Fibroblast of skin of back (primary cell): ENCODE measurements around the gene STX1A.
A peak's percentile ranks its signal among the peaks of the same experiment; 100 is the strongest.

Experiments
- DNase-seq: peaks from one replicate; pipeline ENCODE4 v3.0.0-alpha.2; 2013

STX1A gene

DNA sequence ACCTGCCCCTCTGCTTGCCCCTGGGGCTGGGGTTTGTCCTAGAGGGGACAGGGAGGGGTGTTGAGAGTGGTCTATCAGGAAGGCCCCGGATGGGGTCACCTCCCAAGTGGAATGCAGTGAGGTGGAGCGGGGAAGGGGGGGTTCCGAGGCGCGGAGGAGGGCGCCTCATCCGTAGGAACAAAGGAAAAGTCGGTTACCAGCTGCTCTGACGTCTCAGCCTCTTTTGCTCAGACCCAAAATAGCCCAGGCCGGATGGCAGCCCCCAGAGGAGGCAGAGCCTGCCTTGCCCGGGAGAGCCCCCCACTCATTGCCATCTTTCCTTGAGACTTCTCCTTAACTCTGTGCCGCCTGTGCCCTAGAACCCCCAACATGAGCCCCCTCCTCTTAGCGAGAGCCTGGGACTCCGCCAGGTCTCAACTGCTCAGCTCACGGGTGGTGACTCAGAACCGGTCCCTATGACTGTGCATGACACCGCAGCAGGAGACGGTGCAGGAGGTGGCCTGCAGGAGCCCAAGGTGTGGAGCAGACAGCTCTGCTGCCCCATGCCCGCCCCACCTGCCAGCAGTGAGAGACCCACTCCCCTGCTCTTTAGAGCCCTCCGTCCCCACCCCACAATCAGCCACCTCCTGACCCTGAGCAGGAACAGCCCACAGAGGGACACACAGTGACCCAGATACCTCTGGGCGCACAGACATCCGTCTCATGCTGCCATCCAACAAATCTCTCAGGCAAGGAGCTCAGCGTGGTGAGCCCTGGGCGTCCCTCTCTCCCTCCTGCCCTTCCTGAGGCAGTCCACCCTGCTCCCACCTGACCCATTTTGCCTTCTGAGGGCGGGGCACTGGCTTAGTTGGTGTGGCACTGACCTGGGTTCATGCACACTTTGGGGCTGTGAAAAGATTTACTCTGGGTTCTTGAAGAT is 13.1 kb downstream of the STX1A start:
- peak; percentile 75 for DNase-seq

DNA sequence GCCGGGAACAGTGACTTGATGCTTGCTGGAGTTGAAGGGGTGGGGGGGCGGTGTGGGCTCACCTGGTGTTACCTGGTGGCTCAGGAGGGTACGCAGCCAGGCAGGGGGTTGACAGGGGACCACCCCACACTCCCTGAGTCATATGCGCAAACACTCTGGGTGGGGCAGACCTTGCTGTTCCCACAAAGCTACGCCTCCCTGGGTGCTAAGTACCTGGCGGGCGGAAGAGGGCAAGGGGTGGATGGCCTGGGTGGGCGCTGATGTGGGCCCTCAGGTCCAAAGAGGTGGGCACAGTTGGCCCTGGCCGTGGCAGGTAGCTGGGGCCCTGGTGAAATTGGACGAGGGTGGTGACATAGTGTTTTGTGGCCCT is 13.9 kb downstream of the STX1A start:
- no peak for DNase-seq

GRCh38 chr7:73704640-73705550 is 14.6 kb downstream of the STX1A start:
- peak; percentile 97 for DNase-seq

- peak; percentile 73 for DNase-seq
These were observed 15.5 kb downstream of the STX1A start for GRCh38 chr7:73703757-73704639.

GRCh38 chr7:73703225-73703624 is 16.2 kb downstream of the STX1A start:
- DNase-seq, result no peak

DNA sequence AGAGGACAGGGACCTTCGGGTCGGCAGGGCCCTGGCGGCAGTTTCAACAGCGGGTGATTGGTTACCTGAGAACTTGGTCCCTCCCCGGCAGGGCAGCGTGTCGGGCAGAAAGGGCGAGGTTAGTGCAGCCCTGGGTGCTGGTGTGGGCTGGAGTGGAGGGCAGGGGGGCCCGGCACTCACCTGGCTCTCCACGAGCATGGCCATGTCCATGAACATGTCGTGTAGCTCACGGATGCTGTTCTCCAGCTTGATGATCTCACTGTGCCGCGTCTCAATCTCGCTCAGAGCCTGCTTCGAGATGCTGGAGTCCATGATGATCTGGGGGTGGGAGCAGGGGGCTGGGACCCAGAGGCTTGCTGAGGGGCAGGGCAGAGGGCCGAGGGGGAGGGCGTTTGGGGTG is 16.8 kb downstream of the STX1A start:
- DNase-seq, result no peak

DNA sequence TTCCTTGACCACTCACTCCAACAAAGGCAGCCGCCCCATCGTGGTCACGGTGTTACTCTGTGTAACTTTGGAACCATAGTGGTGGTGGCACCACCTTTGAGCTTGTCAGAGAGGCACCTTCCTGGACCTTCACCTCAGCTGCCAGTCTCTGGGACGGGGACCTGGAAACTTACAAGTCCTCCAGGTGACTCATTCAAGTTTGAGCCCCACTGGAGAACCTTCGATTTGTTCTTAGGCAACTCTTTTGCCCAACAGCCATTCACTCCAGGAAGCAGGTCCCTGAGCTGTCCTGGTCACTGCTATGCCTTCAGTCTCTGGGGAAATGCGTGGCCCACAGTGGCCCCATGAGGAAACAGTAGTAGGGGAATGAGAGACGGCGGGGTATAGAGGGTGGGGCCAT is 17.2 kb downstream of the STX1A start:
- no peak for DNase-seq

DNA sequence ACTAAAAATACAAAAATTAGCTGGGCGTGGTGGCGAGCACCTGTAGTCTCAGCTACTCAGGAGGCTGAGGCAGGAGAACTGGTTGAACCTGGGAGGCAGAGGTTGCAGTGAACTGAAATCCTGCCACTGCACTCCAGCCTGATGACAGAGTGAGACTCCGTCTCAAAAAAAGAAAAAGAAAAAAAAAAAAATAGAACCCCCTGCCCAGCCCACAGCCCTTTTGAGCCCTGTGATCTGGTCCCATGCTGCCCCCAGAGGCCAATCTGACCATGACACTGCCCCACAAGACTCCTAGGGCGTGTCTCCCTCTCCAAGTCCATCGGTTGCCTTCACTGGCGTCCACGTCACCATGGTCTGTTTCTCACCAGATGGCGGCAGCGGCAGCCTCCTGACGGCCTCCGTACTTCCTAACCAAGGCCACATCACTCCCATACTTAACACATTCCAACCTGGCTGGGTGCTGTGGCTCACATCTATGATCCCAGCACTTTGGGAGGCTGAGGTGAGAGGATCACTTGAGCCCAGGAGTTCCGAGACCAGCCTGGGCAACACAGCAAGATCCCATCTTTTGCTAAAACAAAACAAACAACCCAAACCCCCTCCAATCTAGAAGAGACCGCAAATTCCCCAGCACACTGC is 18.0 kb downstream of the STX1A start:
- peak; percentile 79 for DNase-seq

DNA sequence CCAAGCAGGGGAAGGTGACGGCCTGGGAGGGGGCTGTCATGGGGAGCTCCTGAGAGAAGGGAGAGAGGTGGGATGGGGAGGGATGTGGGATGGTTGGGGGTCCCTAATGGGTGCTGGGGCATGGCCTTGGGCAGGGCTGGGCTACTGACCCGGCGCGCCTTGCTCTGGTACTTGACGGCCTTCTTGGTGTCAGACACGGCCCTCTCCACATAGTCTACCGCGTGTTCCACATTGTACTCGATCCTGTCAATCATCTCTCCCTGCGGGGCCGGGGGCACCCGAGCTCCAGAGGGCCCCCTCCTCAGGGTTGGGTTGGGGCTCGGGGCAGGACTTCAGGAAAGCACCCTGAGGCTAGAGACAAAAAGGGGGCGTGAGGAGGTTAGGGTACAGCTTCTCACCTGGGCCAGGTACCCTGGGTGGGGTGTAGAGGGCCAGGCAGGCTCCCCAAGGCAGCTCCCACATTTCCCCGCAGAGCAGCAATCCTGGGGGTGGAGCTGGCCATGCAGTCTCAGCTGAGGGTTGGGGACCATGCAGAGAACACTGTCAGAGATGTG is 18.8 kb downstream of the STX1A start:
- DNase-seq, result no peak

DNA sequence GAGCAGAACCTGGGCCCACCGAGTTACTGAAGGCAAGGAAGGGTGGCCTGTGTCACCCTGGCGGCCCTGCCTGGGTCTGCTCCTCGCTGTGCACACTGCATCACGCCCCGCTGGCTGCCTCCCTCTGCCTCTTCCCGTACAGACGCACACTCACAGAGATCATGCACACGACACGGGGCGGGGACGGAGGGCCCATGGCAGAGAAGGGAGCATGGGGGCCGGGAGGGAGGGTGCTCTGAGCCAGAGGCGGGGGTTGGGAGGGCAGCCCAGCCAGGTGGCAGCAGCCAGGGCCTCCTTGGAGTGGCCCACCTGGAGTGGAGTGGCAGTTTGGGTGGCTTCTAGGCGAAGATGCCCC is 19.4 kb downstream of the STX1A start:
- no peak for DNase-seq

DNA sequence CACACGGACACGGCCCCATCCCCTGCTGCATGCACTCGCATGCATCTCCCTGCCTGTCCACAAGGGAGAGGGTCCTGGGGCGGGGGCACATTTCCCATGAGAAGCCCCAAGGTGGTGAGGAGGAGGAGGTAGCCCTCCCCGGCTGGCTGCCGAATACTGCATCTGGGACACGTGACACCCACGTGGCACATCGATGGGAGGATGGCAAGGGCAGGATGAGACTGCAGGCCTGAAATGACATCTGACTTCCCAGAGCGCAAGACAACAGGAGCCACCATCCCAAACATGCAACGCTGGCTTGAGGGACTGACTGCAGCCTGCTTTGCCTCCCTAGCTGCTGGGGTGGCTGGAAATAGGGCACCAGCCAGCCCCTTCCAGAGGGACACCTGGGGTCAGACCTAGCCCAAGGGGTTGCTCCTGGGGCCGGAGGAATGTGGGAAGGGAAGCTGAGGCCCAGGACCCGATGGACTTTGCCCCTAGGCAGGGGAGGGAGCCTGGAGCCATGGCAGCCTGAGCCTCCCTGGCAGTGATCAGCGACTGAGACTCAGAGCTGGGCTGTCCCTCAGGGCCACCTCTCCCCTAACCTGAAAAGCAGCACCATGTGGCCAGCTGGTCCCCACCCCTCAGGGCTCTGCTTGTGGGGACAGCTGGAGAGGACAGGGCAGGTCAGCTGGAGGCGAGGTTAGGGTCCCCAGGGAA is 19.9 kb downstream of the STX1A start:
- DNase-seq, result no peak

GRCh38 chr7:73698410-73698809 is 21.1 kb downstream of the STX1A start:
- no peak for DNase-seq

DNA sequence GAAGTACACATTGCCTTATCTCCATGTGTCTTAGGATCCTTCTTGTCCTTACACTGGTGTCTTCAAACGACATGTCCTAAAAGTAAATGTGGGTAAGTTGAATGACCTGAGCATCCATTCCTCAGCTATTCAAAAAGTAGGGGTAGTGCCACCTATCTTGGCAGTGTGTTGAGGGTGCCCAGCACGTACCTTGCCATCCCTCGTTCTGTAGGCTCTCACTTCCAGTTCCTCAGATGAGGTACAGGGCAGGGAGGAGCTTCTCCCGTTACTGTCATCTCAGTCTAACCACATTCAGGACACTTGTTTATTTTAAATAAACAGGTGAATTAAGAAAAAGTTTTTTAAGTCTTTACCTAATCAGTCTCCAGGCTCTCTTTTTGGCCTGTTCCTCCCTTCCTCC is 23.1 kb downstream of the STX1A start:
- no peak for DNase-seq

DNA sequence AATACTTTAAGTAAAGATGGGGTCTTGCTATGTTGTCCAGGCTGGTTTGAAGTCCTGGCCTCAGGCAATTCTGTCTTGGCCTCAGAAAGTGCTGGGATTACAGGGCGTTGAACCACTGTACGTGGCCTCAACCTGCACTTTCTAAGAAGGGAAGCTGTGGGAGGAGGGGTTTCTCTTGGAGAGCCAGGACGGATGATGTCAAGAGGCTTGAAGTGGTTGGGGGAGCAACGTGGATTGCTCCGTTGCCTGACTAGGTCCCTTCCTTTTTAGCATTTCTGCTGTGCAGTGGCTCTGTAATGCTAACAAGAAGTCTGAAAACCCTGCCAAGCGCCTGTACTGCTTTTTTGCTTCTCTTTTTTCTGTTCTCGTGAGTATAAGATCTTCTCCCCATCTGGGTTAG is 28.8 kb downstream of the STX1A start:
- DNase-seq, result no peak

DNA sequence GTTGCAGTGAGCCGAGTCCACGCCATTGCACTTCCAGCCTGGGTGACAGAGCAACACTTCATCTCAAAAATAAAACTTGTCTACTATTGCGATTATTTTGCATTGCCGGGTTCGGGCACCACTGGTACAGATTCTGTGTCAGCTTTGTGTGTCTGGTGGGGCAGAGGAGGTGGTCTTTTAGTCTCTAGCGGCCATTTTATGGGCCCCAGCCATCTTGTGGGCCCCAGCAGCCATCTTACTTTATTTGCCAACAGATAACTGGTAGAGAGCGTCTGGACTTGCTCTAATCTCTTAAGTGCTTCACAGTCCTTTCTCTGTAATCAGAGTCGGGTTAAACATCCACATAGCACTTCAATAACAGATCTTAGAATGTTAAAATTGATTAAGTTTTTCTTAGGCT is 31.2 kb downstream of the STX1A start:
- no peak for DNase-seq

DNA sequence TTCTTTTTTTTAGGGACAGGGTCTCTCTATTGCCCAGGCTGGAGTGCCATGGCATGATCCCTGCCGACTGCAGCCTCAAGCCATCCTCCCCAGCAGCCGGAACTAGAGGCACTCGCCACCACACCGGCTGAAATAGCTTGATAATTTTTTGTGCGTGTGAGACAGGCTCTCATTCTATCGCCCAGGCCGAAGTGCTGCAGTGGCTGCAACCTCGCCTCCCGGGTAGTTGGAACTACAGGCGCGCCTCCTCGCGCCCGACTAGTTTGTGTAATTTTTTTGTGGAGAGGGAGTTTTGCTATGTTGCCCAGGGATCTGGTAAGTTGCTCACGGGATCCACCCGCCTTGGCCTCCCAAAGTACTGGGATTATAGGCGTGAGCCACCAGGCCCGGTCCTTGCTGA is 34.2 kb downstream of the STX1A start:
- DNase-seq, result no peak

- DNase-seq, result no peak
These were observed 35.4 kb downstream of the STX1A start for GRCh38 chr7:73683788-73684693.

DNA sequence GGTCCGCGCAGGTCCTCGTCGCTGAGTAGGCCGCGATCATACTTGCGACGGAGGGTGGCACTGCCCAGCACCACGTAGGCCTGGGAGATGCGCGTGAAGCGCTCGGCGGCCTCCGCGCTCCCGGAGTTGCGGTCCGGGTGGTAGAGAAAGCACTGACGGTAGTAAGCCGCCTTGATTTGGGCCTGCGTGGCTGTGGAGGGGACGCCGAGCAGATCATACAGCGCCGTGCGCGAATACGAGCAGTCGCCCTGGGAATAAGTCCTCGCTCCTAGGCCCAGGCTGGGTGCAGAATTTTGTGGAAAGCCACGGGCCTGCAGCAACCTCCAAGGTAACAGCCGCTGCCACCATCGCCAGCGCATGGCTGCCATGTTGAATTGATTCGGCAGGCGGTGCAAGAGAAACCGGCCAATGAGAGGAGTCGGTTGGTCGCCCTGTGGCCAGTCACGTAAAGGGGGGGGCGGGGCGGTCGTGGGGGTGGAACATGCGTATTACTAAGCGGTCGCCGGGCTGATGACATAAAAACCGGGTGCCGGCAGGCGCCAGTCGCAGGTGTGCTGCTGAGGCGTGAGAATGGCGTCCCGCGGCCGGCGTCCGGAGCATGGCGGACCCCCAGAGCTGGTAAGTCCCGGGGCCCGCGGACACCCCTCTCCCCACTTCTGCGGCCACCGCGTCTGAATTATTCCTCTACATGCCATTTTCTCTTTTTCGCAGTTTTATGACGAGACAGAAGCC is 36.2 kb downstream of the STX1A start, which contains the start of the genes BUD23 and DNAJC30:
Gene BUD23, plus strand, starts transcription at position 542 of the 732 bp plus-strand sequence. Its CDS starts 29 bp downstream, at position 571.
Gene DNAJC30, minus strand, starts transcription at position 398 of the 732 bp plus-strand sequence. Its CDS starts 30 bp downstream, at position 368.
- DNase-seq, result peak; percentile 95

DNA sequence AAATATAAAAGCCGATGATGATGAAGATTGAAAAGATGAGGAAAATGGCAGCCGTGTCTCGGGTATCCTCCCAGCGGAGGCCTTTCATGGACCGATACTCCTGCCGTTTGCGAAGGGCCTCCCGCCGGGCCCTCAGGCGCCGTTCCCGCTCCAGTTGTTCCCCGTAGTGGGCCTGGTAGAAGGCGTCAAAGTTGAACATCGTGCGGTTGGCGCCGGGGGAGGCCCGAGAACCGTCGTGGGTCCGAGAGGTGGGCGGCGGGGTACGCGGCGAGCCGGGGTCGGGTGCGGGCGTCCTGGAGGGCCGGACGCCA is 36.8 kb downstream of the STX1A start:
- DNase-seq, result no peak
